ENCODE data around the gene ATG101. TPM values are rescaled to one million over a fixed set of nuclear protein-coding genes. Genes with fewer than 3 reads are reported as not detected.

Gene ATG101
- total RNA-seq, 4 donors from 2014 or later, result 28.3 to 42.1 (median 37.2) TPM

GRCh38 chr12:52119398-52120254 lies 49.8 kb downstream of the ATG101 start:
- no peaks in the 10 kb centered on the region for H3K36me3 ChIP-seq
- TF ChIP-seq POLR2A (IDR thresholded peaks at IDR 0.05), result no peak
- TF ChIP-seq CTCF (IDR thresholded peaks at IDR 0.05), result no peak
- DNase-seq, result no peak
- H3K4me3 ChIP-seq, result no peak overlapping the region
- peaks cover 0 to 11% of the 10 kb centered on the region in 2 donors for H3K27me3 ChIP-seq
- no peaks in the 10 kb centered on the region for H3K4me1 ChIP-seq
- no peaks in the 10 kb centered on the region for H3K9me3 ChIP-seq
- no peak overlapping the region for H3K27ac ChIP-seq
- intact Hi-C loops (cut with DNase I; ENCODE audit: low total_unique reads), result no loop called here

GRCh38 chr12:52120951-52121823 lies 51.4 kb downstream of the ATG101 start:
- H3K27me3 ChIP-seq, result peaks cover 0 to 11% of the 10 kb centered on the region in 2 donors
- no peaks in the 10 kb centered on the region for H3K36me3 ChIP-seq
- TF ChIP-seq POLR2A (IDR thresholded peaks at IDR 0.05), result no peak
- TF ChIP-seq CTCF (IDR thresholded peaks at IDR 0.05), result no peak
- no peaks in the 10 kb centered on the region for H3K9me3 ChIP-seq
- no peak for DNase-seq
- no peaks in the 10 kb centered on the region for H3K4me1 ChIP-seq
- H3K4me3 ChIP-seq, result no peak overlapping the region
- intact Hi-C loops (cut with DNase I; ENCODE audit: low total_unique reads), result no loop called here
- no peak overlapping the region for H3K27ac ChIP-seq

GRCh38 chr12:52121824-52122539 lies 52.2 kb downstream of the ATG101 start:
- Histone ChIP-seq H3K36me3 (no peaks in the 10 kb centered on the region), H3K4me3 (no peak overlapping the region), H3K27ac (no peak overlapping the region), H3K9me3 (no peaks in the 10 kb centered on the region), H3K4me1 (no peaks in the 10 kb centered on the region), H3K27me3 (peaks cover 0 to 11% of the 10 kb centered on the region in 2 donors)
- no peak for DNase-seq
- intact Hi-C loops (cut with DNase I; ENCODE audit: low total_unique reads), result no loop called here
- TF ChIP-seq POLR2A (IDR thresholded peaks at IDR 0.05), result no peak
- TF ChIP-seq CTCF (IDR thresholded peaks at IDR 0.05), result peak; percentile 33 to 51 (median 48)

GRCh38 chr12:52122540-52122871 lies 52.7 kb downstream of the ATG101 start:
- intact Hi-C loops (cut with DNase I; ENCODE audit: low total_unique reads), result no loop called here
- TF ChIP-seq POLR2A (IDR thresholded peaks at IDR 0.05) (no peak), CTCF (IDR thresholded peaks at IDR 0.05) (no peak)

More at GRCh38 chr12:52122540-52122871, 52.7 kb downstream of the ATG101 start:
- Histone ChIP-seq H3K27ac (no peak overlapping the region), H3K9me3 (no peaks in the 10 kb centered on the region), H3K27me3 (peaks cover 0 to 11% of the 10 kb centered on the region in 2 donors), H3K4me1 (no peaks in the 10 kb centered on the region), H3K36me3 (no peaks in the 10 kb centered on the region), H3K4me3 (no peak overlapping the region)
- DNase-seq, result no peak

All from uterus (tissue), 4 donors.